NB4 (cell line): Measurements from ENCODE around the gene SIK2.
"Not testable (repeated sequence)": the region's sequence is repeated elsewhere in the genome, so short reads cannot be mapped to it uniquely, and the experiment has no call there.

ENCODE experiments used
- DNase-seq: peaks from one replicate; pipeline ENCODE4 v3.0.0; 2010; ENCODE audit warnings: low read depth
- H3K4me3 ChIP-seq: one replicate; pipeline ENCODE4 v1.5.1; 2011; ENCODE audit warnings: mild to moderate bottlenecking, low read depth, low read length, moderate library complexity
- CTCF ChIP-seq: IDR thresholded peaks from one replicate; pipeline ENCODE4 v1.5.1; 2012; ENCODE audit warnings: low read depth, low read length
- MAX ChIP-seq: IDR thresholded peaks from 2 replicates; pipeline ENCODE4 v1.6.1; 2011; ENCODE audit warnings: low read depth, low read length
- MYC ChIP-seq: IDR thresholded peaks from 2 replicates; pipeline ENCODE4 v1.6.1; 2011; ENCODE audit warnings: low read depth, low read length
- POLR2A ChIP-seq: IDR thresholded peaks from 2 replicates; pipeline ENCODE4 v1.6.1; 2011; ENCODE audit warnings: mild to moderate bottlenecking; ENCODE audit not compliant: insufficient read length; ENCODE audit errors: extremely low read depth

SIK2 gene

GRCh38 chr11:111714522-111714921 is 112.3 kb downstream of the SIK2 start:
- no peak overlapping the region for H3K4me3 ChIP-seq
- no peak for DNase-seq
- TF ChIP-seq MYC (no peak), MAX (no peak), POLR2A (no peak), CTCF (no peak)

- no peak for DNase-seq
- no peak overlapping the region for H3K4me3 ChIP-seq
- TF ChIP-seq MAX (no peak), CTCF (no peak), POLR2A (no peak), MYC (no peak)
These were observed 113.0 kb downstream of the SIK2 start for GRCh38 chr11:111715142-111715816.

- not testable (repeated sequence) for H3K4me3 ChIP-seq, DNase-seq
These were observed 115.4 kb downstream of the SIK2 start for GRCh38 chr11:111717660-111718059.

- H3K4me3 ChIP-seq: no peak overlapping the region
- TF ChIP-seq POLR2A: no peak
- no peak for TF ChIP-seq MAX
- no peak for TF ChIP-seq MYC
- TF ChIP-seq CTCF: no peak
- DNase-seq: no peak
These were observed 116.2 kb downstream of the SIK2 start for GRCh38 chr11:111718436-111718835.

- no peak for DNase-seq
- no peak overlapping the region for H3K4me3 ChIP-seq
- TF ChIP-seq POLR2A: no peak
- TF ChIP-seq MAX: no peak
- no peak for TF ChIP-seq CTCF
- TF ChIP-seq MYC: no peak
These were observed 116.6 kb downstream of the SIK2 start for GRCh38 chr11:111718859-111719258.

- no peak for DNase-seq
- H3K4me3 ChIP-seq: no peak overlapping the region
- no peak for TF ChIP-seq MAX
These were observed 117.1 kb downstream of the SIK2 start for GRCh38 chr11:111719379-111719778.

GRCh38 chr11:111720801-111721494 is 118.7 kb downstream of the SIK2 start:
- TF ChIP-seq CTCF: no peak
- no peak for TF ChIP-seq POLR2A
- no peak for TF ChIP-seq MYC
- no peak for TF ChIP-seq MAX
- no peak for DNase-seq

More at GRCh38 chr11:111720801-111721494, 118.7 kb downstream of the SIK2 start:
- no peak overlapping the region for H3K4me3 ChIP-seq
